Left renal pelvis (tissue), 4 donors: ENCODE data around the gene COMT. TPM values are rescaled to one million over a fixed set of nuclear protein-coding genes. Genes with fewer than 3 reads are reported as not detected.
"Not testable (repeated sequence)": the region's sequence is repeated elsewhere in the genome, so short reads cannot be mapped to it uniquely, and the experiment has no call there.

Experiments
- DNase-seq, 4 donors: peaks; one replicate each; pipeline ENCODE4 v3.0.0-alpha.2; 2013; ENCODE audit warnings: low read depth in 4 of 4, low spot score in 3 of 4
- polyA plus RNA-seq, 4 donors: library from polyadenylated mRNA; unstranded; fragments of 120-200 nt; gene quantifications; one replicate each; pipeline ENCODE4 v1.2.1, GENCODE V29; 2013; ENCODE audit not compliant: insufficient read length in 4 of 4

COMT gene
- polyA plus RNA-seq, 4 donors, result 47.7 to 143 (median 97.2) TPM

GRCh38 chr22:19927696-19928095 lies 13.9 kb upstream of the COMT start:
- DNase-seq, result no peak

GRCh38 chr22:19928207-19928606 lies 13.4 kb upstream of the COMT start:
- DNase-seq, result no peak

- DNase-seq, result no peak
Measured at GRCh38 chr22:19929586-19930550, 11.7 kb upstream of the COMT start.

- DNase-seq, result no peak
Measured at GRCh38 chr22:19930551-19931486, 10.8 kb upstream of the COMT start.

GRCh38 chr22:19931514-19931913 lies 10.1 kb upstream of the COMT start:
- no peak for DNase-seq

GRCh38 chr22:19932367-19933206 lies 9.0 kb upstream of the COMT start:
- no peak for DNase-seq

GRCh38 chr22:19933341-19934241 lies 8.0 kb upstream of the COMT start:
- no peak for DNase-seq

- not testable (repeated sequence) for DNase-seq
Measured at GRCh38 chr22:19935123-19935718, 6.4 kb upstream of the COMT start.

- no peak for DNase-seq
Measured at GRCh38 chr22:19936513-19936912, 5.1 kb upstream of the COMT start.

- DNase-seq, result no peak
Measured at GRCh38 chr22:19937616-19938473, 3.7 kb upstream of the COMT start.

- DNase-seq, result no peak
Measured at GRCh38 chr22:19940536-19941364, 822 bp upstream of the COMT start.

- DNase-seq, result no peak
Measured at GRCh38 chr22:19942157-19943081, 847 bp downstream of the COMT start.

GRCh38 chr22:19943082-19944026 lies 1.8 kb downstream of the COMT start:
- DNase-seq, result no peak

- no peak for DNase-seq
Measured at GRCh38 chr22:19948057-19948760, 6.6 kb downstream of the COMT start.
